GM18498 (cell line): Measurements from ENCODE around the gene MVD.

ENCODE experiments used
- ATAC-seq: cut with Tn5 transposase; IDR thresholded peaks from one replicate; pipeline ENCODE4 v1.9.1; 2021; ENCODE audit warnings: mild to moderate bottlenecking, moderate library complexity; ENCODE audit not compliant: unreplicated experiment

Gene MVD

GRCh38 chr16:88655733-88656281, 7.1 kb downstream of the MVD start:
- ATAC-seq: no peak

GRCh38 chr16:88655053-88655732, 7.7 kb downstream of the MVD start:
- no peak for ATAC-seq

- ATAC-seq: no peak
Observed at GRCh38 chr16:88654363-88655052, 8.4 kb downstream of the MVD start.

- no peak for ATAC-seq
Observed at GRCh38 chr16:88653596-88654362, 9.1 kb downstream of the MVD start.

GRCh38 chr16:88653101-88653500, 9.8 kb downstream of the MVD start:
- ATAC-seq: no peak

GRCh38 chr16:88652762-88653063, 10.2 kb downstream of the MVD start:
- ATAC-seq: no peak

GRCh38 chr16:88651989-88652761, 10.7 kb downstream of the MVD start:
- no peak for ATAC-seq

GRCh38 chr16:88651276-88651988, 11.5 kb downstream of the MVD start:
- peak; percentile 72 for ATAC-seq

GRCh38 chr16:88650749-88651275, 12.1 kb downstream of the MVD start, which contains the start of gene CYBA:
Gene CYBA, minus strand, starts transcription at chr16:88651053. Its CDS starts 40 bp downstream, at chr16:88651013.
- ATAC-seq: peak; percentile 73

- peak; percentile 13 for ATAC-seq
Observed at GRCh38 chr16:88649924-88650748, 12.8 kb downstream of the MVD start.

- ATAC-seq: no peak
Observed at GRCh38 chr16:88649195-88649923, 13.5 kb downstream of the MVD start.

- no peak for ATAC-seq
Observed at GRCh38 chr16:88647178-88648070, 15.5 kb downstream of the MVD start.

- no peak for ATAC-seq
Observed at GRCh38 chr16:88646345-88647034, 16.4 kb downstream of the MVD start.

GRCh38 chr16:88645941-88646340, 16.9 kb downstream of the MVD start:
- no peak for ATAC-seq

- no peak for ATAC-seq
Observed at GRCh38 chr16:88645455-88645854, 17.4 kb downstream of the MVD start.

GRCh38 chr16:88643644-88643932, 19.3 kb downstream of the MVD start:
- ATAC-seq: no peak
